Stimulated activated CD4-positive, alpha-beta T cell treated with anti-CD3 and anti-CD28 coated beads, Interleukin-15, amount 100 ng/mL, for 1 hour (primary cell): ENCODE data around the gene WNT8B.

Experiments used
- DNase-seq, 2 donors: peaks; one replicate each; pipeline ENCODE4 v3.0.0-alpha.2; 2020; ENCODE audit warnings: low read depth in 1 of 2, low spot score in 1 of 2

Gene WNT8B

GRCh38 chr10:100482834-100483185 lies 20.0 kb downstream of the WNT8B start:
- DNase-seq = no peak

GRCh38 chr10:100483876-100484666 lies 21.3 kb downstream of the WNT8B start:
- no peak for DNase-seq

GRCh38 chr10:100485366-100485765 lies 22.6 kb downstream of the WNT8B start:
- DNase-seq = no peak

DNA sequence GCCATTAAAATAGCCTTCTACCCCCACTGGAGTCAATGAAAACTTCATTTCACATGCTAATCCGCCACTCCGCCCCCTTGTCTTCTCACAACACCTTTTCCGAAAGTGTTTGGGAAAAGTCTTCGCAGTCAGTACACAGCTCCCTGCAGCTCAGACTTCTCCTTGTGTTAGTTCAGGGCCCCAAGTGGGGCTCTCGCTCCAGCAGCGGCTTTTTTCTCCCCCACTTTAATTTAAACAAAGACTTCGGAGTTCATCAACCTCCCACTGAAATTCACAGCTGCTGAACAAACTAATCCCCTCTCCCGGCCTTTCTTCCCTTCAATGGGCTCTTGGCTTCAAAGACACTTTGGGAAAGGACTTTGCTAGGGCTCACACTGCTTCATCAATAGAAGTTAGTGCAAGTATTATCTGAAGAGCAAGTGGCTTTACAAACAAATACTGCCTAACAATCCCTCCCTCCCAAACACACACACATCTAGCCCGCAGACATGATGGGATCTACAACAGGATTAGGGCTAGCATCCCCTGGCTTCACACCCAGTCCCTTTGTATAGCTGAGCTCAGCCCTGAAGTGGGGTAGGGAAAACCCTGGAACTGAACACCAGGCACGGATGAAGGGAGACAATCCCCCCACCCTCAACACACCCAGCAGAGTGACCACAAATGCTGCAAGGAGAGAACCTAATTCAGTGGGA lies 23.1 kb downstream of the WNT8B start:
- DNase-seq = no peak

DNA sequence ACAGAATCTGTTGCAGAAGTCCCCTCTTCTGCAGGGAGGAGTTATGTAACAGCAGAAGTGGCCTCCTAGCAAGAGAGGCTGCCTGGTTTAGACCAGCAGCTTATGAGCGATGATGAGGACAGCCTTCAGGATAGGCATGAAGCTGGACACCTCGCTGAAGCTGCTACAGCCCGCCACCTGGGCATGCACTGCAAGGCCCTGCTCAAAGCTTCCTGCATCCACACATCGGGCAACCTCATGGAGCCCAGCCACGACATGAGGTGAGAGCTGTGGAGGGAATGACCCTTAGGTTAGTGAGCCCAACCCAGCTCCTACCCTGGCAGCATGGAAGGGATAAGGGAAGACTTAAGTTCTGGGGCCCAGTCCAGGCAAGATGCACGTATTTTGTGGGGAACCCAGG lies 24.7 kb downstream of the WNT8B start:
- no peak for DNase-seq

- DNase-seq = no peak
Observed at GRCh38 chr10:100489396-100489795, 26.6 kb downstream of the WNT8B start.

DNA sequence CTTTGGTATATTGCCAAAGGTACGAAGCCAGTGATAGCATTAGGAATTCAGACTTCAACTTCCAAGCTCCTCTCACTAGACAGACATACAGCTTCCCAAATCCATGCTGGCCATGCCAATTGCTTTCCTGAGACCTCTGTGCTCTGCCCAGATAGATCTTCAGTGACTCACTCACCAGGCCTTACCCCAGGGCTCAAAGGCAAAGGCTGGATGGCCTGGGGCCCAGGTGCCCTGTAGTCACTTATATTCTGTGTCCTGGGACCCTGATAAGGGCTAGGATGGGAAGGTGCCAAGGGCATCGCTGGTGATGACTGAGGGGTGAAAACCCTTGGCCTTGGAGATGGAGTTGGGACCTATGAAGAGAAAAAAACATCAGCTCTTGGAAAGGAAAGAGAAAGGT lies 27.7 kb downstream of the WNT8B start:
- DNase-seq = no peak

- no peak for DNase-seq
Observed at GRCh38 chr10:100496567-100496966, 33.8 kb downstream of the WNT8B start.

- DNase-seq = no peak
Observed at GRCh38 chr10:100498059-100498458, 35.2 kb downstream of the WNT8B start.

DNA sequence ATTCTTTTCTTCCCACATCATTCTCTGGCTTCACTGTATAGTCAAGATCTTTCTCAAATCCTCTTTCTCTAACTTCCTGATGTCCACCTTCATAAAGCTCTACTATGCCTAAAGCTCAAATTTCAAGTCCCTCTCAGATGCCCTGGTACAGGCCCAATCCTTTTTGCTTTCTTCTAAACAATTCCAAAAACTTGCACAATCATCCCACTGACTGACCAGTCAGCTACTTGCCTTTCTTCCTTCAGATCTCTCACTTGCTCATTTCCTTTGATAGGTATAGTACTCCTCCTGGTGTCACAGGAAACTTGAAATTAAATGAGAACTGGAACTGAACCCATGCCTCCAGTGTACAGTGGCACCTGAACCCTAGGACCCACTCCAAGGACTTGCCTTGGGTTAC lies 38.6 kb downstream of the WNT8B start:
- DNase-seq = no peak

DNA sequence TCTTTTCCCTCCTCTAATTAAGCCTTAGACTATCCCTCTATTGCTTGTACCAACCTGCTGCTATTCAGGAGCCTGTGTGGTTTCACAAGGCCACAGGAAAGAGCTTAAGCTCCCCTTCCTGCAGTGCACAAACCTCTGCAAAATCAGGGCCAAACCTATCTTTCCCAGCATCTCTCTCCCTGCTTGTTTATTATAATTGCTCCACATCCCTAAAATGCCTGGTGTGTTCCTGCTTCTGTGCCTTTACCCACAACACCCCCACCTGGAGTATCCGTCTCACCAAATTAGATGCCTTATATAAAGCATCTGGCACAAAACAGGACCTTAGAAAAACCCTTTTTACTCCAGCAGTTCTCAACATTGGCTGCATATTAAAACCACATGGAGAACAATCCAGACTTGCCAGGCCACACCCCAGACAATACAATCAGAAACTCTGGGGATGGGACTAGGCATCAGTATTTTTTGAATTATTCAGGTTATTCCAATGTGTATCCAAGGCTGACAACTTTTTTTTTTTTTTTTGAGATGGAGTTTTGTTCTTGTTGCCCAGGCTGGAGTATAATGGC lies 40.2 kb downstream of the WNT8B start:
- DNase-seq = no peak

- no peak for DNase-seq
Observed at GRCh38 chr10:100504096-100504495, 41.3 kb downstream of the WNT8B start.

DNA sequence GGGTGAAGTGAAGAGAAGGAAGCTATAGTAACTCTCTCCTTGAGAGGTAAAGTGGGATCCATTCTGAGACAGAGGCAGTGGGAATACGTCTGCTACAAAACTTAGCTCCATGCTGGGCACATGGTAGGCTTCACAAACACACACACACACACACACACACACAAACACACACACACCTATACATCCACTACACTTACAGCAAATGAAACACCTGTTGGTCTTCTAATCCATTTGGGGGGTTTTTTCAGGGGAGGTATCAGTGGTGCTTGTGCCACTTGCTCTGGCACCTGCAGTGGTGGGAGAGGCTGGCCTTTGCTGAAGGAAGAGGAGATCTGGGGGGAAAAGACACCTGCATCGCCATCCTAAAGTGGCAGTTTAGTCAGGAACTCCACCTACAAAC lies 42.4 kb downstream of the WNT8B start:
- DNase-seq = no peak

GRCh38 chr10:100506596-100507356 lies 44.0 kb downstream of the WNT8B start:
- DNase-seq = no peak

DNA sequence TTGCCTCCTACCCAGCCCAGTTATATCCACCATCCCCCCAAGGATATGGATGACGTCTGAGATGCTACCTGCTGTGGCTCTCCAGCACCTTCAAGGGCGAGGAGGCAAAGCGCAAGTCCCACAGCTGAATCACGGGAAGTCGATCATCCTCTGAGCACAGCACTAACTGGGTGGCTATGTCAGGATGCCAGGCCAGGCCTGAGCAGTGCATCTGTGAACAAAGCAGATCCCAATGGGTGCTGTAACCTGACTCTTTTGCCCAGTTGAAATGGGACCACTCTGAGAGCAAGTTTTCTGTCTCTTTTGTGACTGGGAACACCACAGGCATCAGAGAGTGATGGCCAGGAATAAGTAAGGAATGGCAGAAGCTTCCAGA lies 44.5 kb downstream of the WNT8B start:
- DNase-seq = no peak

- DNase-seq = no peak
Observed at GRCh38 chr10:100508266-100508665, 45.5 kb downstream of the WNT8B start.

GRCh38 chr10:100508691-100509150 lies 45.9 kb downstream of the WNT8B start:
- no peak for DNase-seq

DNA sequence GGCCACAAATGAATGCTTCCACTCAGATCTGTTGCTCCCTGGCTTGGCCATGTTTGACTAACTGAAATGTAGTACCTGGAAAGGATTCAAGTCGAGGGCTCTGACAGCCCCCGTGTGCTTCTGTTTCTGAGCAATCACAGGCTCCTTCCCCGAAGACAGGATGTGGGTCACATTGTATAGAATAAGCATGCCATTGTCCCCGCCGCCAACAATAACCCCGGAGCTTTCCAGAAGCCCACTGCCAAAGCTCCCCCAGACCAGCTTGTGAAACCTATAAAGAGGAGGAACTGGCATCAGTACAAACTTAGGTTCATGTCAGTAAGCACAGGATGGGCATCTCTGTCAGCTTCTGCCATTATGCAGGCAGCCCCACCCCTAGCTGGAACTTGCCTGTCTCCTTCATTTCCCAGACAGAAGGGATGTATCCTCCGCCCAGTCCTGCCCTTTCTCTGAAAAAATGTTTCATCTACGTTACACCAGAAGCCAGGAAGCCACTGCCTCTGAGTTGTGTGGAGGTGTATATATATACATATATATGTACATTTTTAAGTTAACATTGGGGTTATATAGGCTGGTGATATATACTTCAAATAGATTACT lies 46.5 kb downstream of the WNT8B start:
- DNase-seq = peak in 1 of 2 donors; percentile 13

DNA sequence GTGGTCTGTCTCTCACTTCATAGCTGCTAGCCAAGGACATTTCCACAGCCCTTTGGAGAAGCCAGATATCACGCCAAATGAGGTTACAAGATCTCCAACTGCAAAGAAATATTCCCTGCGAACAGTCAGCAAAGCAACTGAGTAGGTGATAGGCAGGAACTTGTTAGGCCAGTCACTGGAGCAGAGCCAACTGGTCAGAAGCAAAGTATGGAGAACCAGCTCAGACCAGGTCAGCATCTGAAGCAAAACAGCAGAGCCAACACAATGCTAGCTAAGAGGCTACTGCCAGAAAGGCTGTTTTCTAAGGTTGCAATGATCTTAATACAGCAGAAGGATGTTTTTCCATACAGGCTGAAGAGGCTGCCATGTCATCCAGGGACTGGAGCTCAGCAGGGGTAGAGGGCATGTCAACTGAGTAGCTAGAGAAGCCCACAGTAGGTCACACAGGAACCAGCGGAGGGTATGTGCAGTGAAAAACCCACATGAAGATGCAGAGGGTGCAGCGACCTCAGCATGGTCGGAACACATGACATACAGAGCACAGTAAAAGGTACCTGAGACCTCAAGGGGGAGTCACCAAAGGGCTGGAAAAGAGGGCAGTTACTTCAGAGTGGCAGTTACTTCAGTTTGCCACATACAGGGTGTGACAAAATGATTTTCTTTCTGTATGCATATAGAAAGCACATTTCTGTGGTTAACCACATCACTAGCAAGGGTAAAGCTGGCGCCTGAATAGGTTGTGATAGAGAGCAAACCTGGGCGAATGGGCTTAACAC lies 47.9 kb downstream of the WNT8B start:
- peak in 1 of 2 donors; percentile 36 for DNase-seq

DNA sequence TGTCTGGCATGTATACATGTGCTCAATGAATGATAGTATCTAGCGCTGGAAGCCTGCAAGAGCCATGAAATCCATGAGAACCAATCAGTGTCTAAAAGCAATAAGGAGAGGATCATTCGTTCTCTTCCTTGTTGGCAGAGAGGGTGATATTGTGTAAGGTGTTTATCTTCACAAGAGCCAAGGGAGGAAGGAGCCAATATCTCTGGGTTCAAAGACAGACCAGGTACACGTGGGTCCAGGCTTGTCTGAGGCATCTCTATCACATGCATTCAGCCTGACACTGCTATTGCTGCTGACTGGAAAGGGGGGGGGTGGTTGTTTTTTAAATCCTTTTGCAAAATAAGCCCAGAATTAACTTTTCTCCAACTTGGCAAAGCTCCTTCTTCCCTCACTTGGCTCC lies 52.8 kb downstream of the WNT8B start:
- no peak for DNase-seq

DNA sequence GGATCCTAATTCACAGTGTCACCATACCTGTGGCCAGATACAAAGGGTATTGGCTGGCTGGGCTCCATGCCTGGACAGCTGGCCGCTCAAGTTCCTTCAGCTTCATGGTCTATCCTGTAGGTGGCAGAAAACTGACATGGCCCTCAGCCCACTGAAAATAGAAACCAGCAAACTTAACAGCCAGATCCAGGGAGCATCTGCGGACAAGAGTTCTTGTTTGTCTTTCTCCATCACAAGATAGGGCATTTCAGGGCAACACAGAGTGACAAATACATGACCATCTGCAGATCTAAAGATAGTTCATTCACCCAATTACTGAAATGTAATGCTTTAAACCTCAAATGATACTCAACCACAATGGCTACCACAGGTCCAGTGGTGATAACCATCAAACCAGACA lies 54.0 kb downstream of the WNT8B start:
- no peak for DNase-seq
